HepG2 (cell line): ENCODE data around the gene TNMD. TPM values are rescaled to one million over a fixed set of nuclear protein-coding genes. Genes with fewer than 3 reads are reported as not detected.

Experiments
- ATAC-seq: fragments of 200-7000 bp; cut with Tn5 transposase; 3 replicates; pipeline ENCODE4 v1.9.1; 2020; ENCODE audit warnings: mild to moderate bottlenecking, moderate library complexity
- BruUV-seq: library from RNA; stranded (reverse); fragments of 400-500 nt; replicated peaks from 2 replicates; lab custom pipeline; 2021; lab: Mats Ljungman, UMichigan
- CTCF ChIA-PET: fragments of 300-600 bp; formaldehyde crosslinking; extraction: SDS; loops from one replicate; lab custom pipeline; 2021; ENCODE audit warnings: low total read pairs, inconsistent platforms, low intra/inter-chr PET ratio; lab: Yijun Ruan, JAX
- POLR2A ChIA-PET: fragments of 350-600 bp; sonication (Branson Sonifier 250); formaldehyde crosslinking; loops from one replicate; lab custom pipeline; 2020; ENCODE audit warnings: antibody characterized with exemption, inconsistent platforms; lab: Yijun Ruan, JAX
- DNase-seq: peaks from one replicate; pipeline ENCODE4 v3.0.0-alpha.2; 2015; ENCODE audit warnings: low spot score
- FAIRE-seq: peaks from 3 replicates; lab custom pipeline; 2011; peaks lifted over from hg19 to GRCh38; lab: Jason Lieb, UNC
- H2AFZ ChIP-seq: one replicate; pipeline ENCODE4 v1.6.1; 2011; ENCODE audit warnings: low read length, inconsistent platforms
- H3K27ac ChIP-seq: fragments of 300-600 bp; 3 replicates; pipeline ENCODE4 v1.8.0; 2011; ENCODE audit warnings: mixed run types, mild to moderate bottlenecking, mixed read lengths, low read length, inconsistent platforms; ENCODE audit not compliant: insufficient read depth; ENCODE audit errors: extremely low read length
- H3K27me3 ChIP-seq, 2 experiments: fragments of 200-600 bp in 1 of 2; 2 replicates in 1 of 2; 3 replicates in 1 of 2; pipeline versions ENCODE4 v1.6.0 to v1.8.0; 2011; ENCODE audit warnings: low read length in 2 of 2, mild to moderate bottlenecking in 2 of 2, moderate library complexity in 2 of 2, inconsistent platforms in 1 of 2; ENCODE audit not compliant: insufficient read depth in 2 of 2, control insufficient read depth in 1 of 2
- H3K36me3 ChIP-seq, 2 experiments: fragments of 200-600 bp in 1 of 2; replicated peaks in 1 of 2; 2 replicates in 1 of 2; 3 replicates in 1 of 2; pipeline versions ENCODE4 v1.5.1 to v1.8.0; 2011; ENCODE audit warnings: low read length in 2 of 2, inconsistent platforms in 1 of 2; ENCODE audit not compliant: insufficient read depth in 2 of 2, control insufficient read depth in 1 of 2
- H3K4me1 ChIP-seq: 2 replicates; pipeline ENCODE4 v1.5.1; 2012; ENCODE audit warnings: low read length, inconsistent platforms; ENCODE audit not compliant: insufficient read depth
- H3K4me2 ChIP-seq: 2 replicates; pipeline ENCODE4 v1.6.0; 2011; ENCODE audit warnings: low read depth, low read length, inconsistent platforms
- H3K4me3 ChIP-seq, 3 experiments: fragments of 200-600 bp in 1 of 3; sonication (generic), shearing (Covaris generic) in 1 of 3; replicated peaks in 1 of 3; 2 replicates each; pipeline ENCODE4 v1.5.1; 2011 to 2016; ENCODE audit warnings: low read length in 3 of 3, inconsistent platforms in 2 of 3, low read depth in 2 of 3, mild to moderate bottlenecking in 2 of 3, control low read depth in 1 of 3, mixed read lengths in 1 of 3; ENCODE audit not compliant: insufficient read depth in 1 of 3
- H3K79me2 ChIP-seq: one replicate; pipeline ENCODE4 v1.6.1; 2011; ENCODE audit warnings: low read length, inconsistent platforms; ENCODE audit not compliant: insufficient read depth
- H3K9ac ChIP-seq: 2 replicates; pipeline ENCODE4 v1.6.0; 2011; ENCODE audit warnings: mild to moderate bottlenecking, low read depth, low read length, inconsistent platforms; ENCODE audit not compliant: insufficient read depth
- H3K9me3 ChIP-seq: 2 replicates; pipeline ENCODE4 v1.5.1; 2012; ENCODE audit warnings: mild to moderate bottlenecking, low read length
- H4K20me1 ChIP-seq: 2 replicates; pipeline ENCODE4 v1.6.0; 2011; ENCODE audit warnings: inconsistent platforms, mild to moderate bottlenecking, low read length, moderate library complexity; ENCODE audit not compliant: insufficient read depth
- FOSL1 ChIP-seq: sonication (generic); formaldehyde crosslinking; IDR thresholded peaks from 2 replicates; pipeline ENCODE4 v1.9.0; 2021; ENCODE audit warnings: missing genetic modification reagents, borderline replicate concordance
- FOXA3 ChIP-seq: IDR thresholded peaks from 2 replicates; pipeline ENCODE4 v1.6.1; 2016; ENCODE audit warnings: missing genetic modification reagents, missing compliant biosample characterization
- FOXO1 ChIP-seq: sonication (generic); formaldehyde crosslinking; IDR thresholded peaks from 2 replicates; pipeline ENCODE4 v1.4.0; 2020; ENCODE audit warnings: missing genetic modification reagents
- IKZF1 ChIP-seq: fragments of 450-650 bp; IDR thresholded peaks from 2 replicates; pipeline ENCODE4 v1.7.1; 2016
- NFYB ChIP-seq: sonication (generic); formaldehyde crosslinking; IDR thresholded peaks from 2 replicates; pipeline ENCODE4 v1.4.0; 2020; ENCODE audit warnings: missing genetic modification reagents
- PLRG1 ChIP-seq: fragments of 450-650 bp; conservative IDR thresholded peaks from 2 replicates; pipeline ENCODE4 v1.6.1; 2016
- POLR2G ChIP-seq: fragments of 200-400 bp; formaldehyde crosslinking; IDR thresholded peaks from 2 replicates; pipeline ENCODE4 v1.6.1; 2018; ENCODE audit warnings: mild to moderate bottlenecking, low read depth, low read length, moderate library complexity
- PPARG ChIP-seq: conservative IDR thresholded peaks from 2 replicates; pipeline ENCODE4 v1.6.1; 2016; ENCODE audit warnings: missing biosample characterization, missing genetic modification reagents
- PRMT3 ChIP-seq: sonication (generic); formaldehyde crosslinking; IDR thresholded peaks from 2 replicates; pipeline ENCODE4 v1.8.1; 2022; ENCODE audit warnings: low read depth, mild to moderate bottlenecking, moderate library complexity, missing genetic modification reagents, borderline replicate concordance
- ZBTB8A ChIP-seq: sonication (generic); formaldehyde crosslinking; IDR thresholded peaks from 2 replicates; pipeline ENCODE4 v1.4.0; 2020; ENCODE audit warnings: mild to moderate bottlenecking, low read depth, missing genetic modification reagents, borderline replicate concordance
- ZNF282 ChIP-seq: fragments of 450-650 bp; IDR thresholded peaks from 2 replicates; pipeline ENCODE4 v1.6.1; 2018; ENCODE audit not compliant: partially characterized antibody
- ZNF552 ChIP-seq: sonication (generic); formaldehyde crosslinking; IDR thresholded peaks from 2 replicates; pipeline ENCODE4 v1.9.0; 2022; ENCODE audit warnings: missing genetic modification reagents, mild to moderate bottlenecking, borderline replicate concordance
- WGBS: methylation state at CpG from one replicate; pipeline ENCODE4 v1.1.6; 2017; ENCODE audit warnings: low lambda C conversion rate; 5-methylcytosine and 5-hydroxymethylcytosine counted together
- in situ Hi-C: cut with HindIII; loops from 2 replicates; pipeline ENCODE4 v1.10.0; 2017; ENCODE audit warnings: low pct_unique_long_range_greater_than_20kb; ENCODE audit not compliant: extremely low pct_ligation_motif_present
- intact Hi-C: fragments of 100-400 bp; cut with micrococcal nuclease; formaldehyde crosslinking; loops from one replicate; pipeline ENCODE4 v1.10.0; 2022; ENCODE audit not compliant: unreplicated experiment
- polyA plus RNA-seq, 8 experiments: library from polyadenylated mRNA; depleted of rRNA in 3 of 8; stranded (reverse) in 7 of 8; unstranded in 1 of 8; fragments of >200 nt; fragmentation: Illumina TruSeq in 4 of 8; extraction: Trizol in 4 of 8; gene quantifications; 2 replicates each; pipeline versions ENCODE4 v1.2.1 to v1.2.3, GENCODE V29; 2011 to 2016; ENCODE audit warnings: low read depth in 4 of 8, missing spikeins in 1 of 8, mixed read lengths in 1 of 8; ENCODE audit not compliant: insufficient read depth in 1 of 8
- total RNA-seq, 5 experiments: library from RNA; depleted of rRNA; stranded (reverse); fragments of >200 nt; fragmentation: Illumina TruSeq; extraction: Trizol; gene quantifications; 2 replicates each; pipeline ENCODE4 v1.2.3, GENCODE V29; 2016; ENCODE audit warnings: low read depth in 1 of 5
- TF ChIP-seq, protein P1 (sequence below): sonication (generic); formaldehyde crosslinking; IDR thresholded peaks from 2 replicates; pipeline ENCODE4 v1.8.0; 2022; ENCODE audit warnings: missing genetic modification reagents, mild to moderate bottlenecking, borderline replicate concordance

Gene TNMD
- total and polyA plus RNA-seq, 2 of the 13 experiments (the other 11 are each of a cell fraction or from before 2014, with no cell fraction given), result not detected

DNA sequence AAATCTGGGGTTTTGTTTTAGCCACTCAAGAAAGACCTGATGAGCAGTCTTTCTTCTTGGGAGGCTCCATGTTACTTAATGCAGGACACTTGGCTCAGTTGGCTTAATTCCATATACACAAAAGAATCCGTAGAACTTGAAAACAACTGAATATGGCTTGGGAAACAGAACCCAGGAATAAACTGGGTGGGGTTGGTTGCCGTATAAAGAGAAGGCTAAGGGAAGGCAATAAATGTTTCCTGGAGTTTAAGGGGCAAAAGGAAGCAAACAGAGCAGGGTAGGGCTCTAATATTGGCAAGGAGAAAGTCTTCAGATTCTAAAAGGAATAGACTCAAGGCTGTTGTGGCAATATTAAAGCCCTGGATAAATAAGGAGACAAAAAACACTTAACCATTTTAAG lies 8.4 kb downstream of the TNMD start (continued):
- TF ChIP-seq ZNF552, result no peak
- TF ChIP-seq FOXO1 (CRISPR knock-in tag), result no peak
- no peak for TF ChIP-seq POLR2G
- no peak for TF ChIP-seq ZNF282
- no peak for TF ChIP-seq PRMT3
- TF ChIP-seq IKZF1, result no peak
- TF ChIP-seq FOXA3 (CRISPR knock-in tag), result no peak
- TF ChIP-seq PPARG (CRISPR knock-in tag), result no peak
- no peak for TF ChIP-seq ZBTB8A (CRISPR knock-in tag)

DNA sequence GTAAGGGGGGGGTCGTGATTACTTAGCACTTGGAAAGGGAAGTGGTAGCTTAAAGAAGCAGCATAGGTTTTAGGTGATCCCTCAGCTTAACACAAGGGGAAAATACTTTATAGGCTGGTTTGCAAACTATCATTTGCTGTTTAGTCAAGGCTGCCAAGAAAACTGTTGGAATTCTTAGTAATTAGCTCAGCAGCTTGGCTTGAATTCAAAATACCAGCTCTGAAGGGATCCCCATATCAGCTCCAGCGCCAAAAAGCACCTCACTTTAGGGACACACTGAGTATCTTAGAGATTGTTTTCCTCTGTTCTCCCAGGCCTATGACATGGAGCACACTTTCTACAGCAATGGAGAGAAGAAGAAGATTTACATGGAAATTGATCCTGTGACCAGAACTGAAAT lies 8.8 kb downstream of the TNMD start:
- TF ChIP-seq PLRG1 (no peak), FOSL1 (CRISPR knock-in tag) (no peak), NFYB (no peak)
- TF ChIP-seq, protein P1, sequence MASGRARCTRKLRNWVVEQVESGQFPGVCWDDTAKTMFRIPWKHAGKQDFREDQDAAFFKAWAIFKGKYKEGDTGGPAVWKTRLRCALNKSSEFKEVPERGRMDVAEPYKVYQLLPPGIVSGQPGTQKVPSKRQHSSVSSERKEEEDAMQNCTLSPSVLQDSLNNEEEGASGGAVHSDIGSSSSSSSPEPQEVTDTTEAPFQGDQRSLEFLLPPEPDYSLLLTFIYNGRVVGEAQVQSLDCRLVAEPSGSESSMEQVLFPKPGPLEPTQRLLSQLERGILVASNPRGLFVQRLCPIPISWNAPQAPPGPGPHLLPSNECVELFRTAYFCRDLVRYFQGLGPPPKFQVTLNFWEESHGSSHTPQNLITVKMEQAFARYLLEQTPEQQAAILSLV (CRISPR knock-in tag), result no peak
- Histone ChIP-seq H3K4me1 (peaks cover 22% of the 10 kb centered on the region), H3K9me3 (no peaks in the 10 kb centered on the region), H3K27ac (no peak overlapping the region), H2AFZ (no peak overlapping the region), H3K4me2 (no peak overlapping the region), H3K27me3 (no peaks in the 10 kb centered on the region), H3K79me2 (no peaks in the 10 kb centered on the region), H3K36me3 (no peaks in the 10 kb centered on the region), H3K4me3 (no peak overlapping the region), H4K20me1 (no peaks in the 10 kb centered on the region), H3K9ac (no peak overlapping the region)
- ATAC-seq, result no peak
- FAIRE-seq, result no peak
- POLR2A ChIA-PET, result no interaction called here
- DNase-seq, result no peak
- WGBS, result 0% methylated on average over 1 of the region's 2 CpGs
- in situ Hi-C loops (no loop called here), intact Hi-C loops (no loop called here)
- CTCF ChIA-PET, result no interaction called here
- BruUV-seq, result no TSS peak
